G401.6 (cell line): ENCODE results near the gene RPS19BP1.

Experiments used
- FAIRE-seq: peaks from 2 replicates; lab custom pipeline; 2012; peaks lifted over from hg19 to GRCh38; lab: Jason Lieb, UNC

The RPS19BP1 gene

GRCh38 chr22:39559456-39560105, 27.0 kb upstream of the RPS19BP1 start:
- FAIRE-seq, result no peak

DNA sequence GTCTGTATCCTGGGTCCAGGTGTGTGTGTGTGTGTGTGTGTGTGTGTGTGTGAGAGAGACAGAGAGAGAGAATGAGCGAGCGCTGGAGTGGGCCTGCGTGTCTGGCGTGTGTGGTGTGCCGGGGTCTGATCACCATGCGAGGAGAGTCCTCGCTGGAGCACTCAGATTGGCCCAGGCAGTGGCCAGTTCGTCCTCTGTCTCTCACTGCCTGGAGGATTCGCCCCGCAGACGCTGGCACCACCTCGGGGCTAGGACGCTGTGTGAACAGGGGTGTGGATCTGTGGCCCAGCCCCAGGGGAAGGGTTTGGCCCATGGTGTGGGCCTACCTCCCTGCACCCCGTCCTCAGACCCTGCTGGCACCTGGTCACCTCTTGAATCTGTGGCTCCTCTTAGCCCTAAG, 26.4 kb upstream of the RPS19BP1 start:
- no peak for FAIRE-seq

DNA sequence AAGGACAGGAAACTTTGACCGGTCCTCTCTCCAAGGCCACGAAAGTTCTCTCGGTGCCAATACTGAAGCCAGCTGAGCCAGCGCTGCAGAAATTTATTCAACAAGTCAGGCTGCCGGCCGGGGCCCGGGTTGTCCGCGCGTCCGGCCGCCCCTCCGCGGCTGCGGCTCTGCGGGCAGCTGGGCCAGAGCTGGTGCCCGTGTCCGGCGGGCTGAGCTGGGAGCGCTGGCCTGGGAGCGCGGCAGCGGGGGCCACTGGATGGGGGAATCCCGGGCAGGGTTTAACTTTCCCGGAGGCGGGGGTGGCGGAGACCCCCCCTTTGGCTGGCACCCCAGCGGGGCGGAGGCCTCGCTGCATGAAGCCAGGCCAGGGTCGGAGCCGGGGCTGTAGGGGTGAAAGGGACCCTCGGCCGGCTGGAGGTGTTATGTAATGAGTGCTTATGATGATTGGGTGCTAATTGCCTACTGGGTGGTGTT, 25.7 kb upstream of the RPS19BP1 start:
- FAIRE-seq, result no peak

DNA sequence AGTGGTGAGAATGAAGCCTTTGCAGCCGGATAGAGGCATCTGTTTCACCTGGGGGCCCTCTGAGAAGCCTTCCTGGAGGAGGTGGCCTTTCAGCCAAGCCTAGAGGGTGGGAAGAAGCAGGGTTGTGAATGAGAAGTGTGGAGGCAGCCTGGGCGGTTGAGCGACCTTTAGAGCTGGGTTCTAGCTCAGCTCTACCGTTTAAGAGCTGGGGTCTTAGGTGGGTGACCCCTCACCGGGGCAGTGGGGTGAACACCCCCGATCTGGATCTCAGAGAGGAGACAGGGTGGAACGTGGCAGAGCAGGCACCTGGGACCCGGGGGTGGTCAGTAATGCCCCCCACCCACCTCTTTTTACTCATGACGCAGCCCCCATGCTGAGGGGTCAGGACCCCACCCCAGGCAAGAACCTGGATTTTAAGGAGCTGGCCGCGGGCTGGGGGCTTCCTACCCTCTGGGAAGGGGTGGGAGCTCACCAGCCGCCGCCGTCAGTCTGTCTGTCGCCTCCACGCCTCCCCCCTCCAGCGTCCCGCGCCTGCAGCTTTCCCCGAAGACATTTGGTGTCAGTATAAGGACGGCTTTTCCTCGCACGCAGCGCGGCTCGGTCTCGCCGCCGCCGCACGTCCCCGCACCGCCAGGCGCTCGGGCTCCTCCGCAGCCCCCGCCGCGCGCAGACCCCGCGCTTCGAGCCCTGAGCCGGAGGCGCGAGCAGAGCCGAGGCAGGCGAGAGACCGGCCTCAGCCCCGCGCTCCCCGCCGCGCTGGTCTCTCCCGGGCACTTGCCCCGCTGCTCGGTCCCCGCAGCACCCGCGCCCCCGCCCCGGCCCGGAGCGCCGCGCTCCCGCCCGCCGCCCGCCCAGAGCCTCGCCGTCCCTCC, 24.7 kb upstream of the RPS19BP1 start:
- no peak for FAIRE-seq

- no peak for FAIRE-seq
These were observed 21.6 kb upstream of the RPS19BP1 start for GRCh38 chr22:39554151-39554550.

DNA sequence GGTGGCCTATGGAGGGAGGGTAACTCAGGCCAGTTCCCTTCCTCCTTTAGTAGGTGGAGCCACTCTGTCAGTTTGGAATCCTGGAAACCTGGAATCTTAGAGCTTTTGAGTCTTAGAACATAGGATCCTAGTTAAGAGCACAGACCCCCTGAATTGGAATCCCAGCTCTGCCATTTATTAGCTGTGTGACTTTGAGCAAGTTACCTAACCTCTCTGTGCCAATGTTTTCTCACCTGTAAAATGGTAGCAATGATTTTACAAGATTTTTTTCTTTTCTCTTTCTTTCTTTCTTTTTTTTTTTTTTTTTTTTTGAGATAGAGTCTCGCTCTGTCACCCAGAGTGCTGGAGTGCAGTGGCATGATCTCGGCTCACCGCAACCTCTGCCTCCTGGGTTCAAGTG, 20.9 kb upstream of the RPS19BP1 start:
- FAIRE-seq, result no peak

DNA sequence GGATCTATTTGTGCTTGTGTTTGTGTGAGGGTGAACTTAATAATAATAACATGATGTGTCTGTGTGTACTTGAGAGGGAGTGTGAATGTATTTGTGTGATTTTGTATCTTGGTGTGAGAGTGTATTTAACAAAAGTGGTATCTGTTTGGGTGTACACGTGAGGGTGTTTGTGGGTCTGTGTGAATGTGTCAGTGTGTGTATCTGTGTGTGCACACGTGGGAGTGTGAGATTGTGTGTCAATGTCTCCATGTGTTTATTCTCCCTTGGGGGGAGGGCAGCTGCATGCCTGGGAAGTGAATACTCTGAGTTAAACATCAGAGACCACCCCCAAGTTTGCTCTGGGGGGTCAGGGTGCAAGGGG, 15.0 kb upstream of the RPS19BP1 start:
- FAIRE-seq, result no peak

GRCh38 chr22:39546889-39547586, 14.5 kb upstream of the RPS19BP1 start:
- no peak for FAIRE-seq

DNA sequence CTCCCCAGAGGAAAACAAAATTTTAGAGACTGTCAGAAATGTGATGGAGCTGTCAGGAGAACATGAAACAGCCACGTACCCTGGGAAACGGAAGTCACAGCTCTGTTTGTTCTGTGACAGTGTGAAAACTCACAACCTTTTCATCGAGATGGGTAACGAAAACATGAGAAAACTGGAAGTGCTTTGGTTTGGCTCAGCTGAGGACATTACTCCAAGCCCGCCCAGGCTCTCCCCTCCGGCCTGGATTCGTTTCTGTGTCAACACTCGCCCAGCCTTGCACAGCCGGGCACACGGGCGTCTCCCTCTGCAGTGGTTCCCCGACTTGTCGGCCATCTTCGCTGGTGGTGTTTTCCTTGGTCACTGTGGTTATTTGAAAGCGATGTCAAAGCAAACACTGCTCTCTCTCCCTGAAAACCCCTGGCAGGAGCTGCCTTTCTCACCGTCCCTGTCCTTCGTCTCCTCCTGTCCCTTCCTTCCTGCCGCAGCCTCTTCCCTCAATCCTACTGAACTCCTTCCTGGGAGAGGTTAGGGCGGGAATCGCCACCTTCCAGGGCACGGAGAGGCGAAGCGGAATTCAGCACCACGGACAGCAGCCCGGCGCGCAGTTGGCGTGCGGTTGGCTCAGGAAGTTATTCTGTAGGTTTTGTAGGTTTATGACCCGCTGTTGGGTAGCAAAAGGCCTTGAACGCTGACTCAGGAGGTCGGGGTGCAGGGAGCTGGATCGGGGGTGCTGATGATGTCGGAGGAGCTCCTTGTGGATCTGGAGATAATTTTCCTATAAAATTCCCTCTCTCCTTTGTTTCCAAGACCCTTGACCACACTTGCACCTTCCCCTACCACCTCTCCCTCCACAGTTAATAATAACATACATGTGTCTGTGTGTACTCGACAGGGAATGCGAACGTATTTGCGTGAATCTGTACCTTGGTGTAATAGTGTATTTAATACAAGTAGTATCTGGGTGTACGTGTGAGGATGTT, 13.1 kb upstream of the RPS19BP1 start:
- FAIRE-seq, result no peak

DNA sequence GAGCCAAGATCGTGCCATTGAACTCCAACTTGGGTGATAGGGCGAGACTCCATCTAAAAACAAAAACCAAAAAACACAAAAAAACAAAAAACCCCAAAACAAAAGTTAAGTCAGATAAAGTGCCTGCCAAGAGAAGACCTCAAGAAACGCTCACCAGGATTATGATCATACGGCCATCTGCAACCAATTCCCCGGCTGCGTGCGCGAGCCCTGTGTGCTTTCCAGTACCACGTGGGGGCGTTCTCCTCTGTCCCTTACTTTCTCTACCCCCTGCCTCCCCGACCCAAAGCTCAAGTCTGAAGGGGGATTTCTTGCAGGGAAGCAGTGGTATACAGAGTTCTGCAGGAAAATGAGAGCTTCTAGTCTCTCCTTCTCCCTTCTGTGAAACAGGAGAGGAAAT, 10.5 kb upstream of the RPS19BP1 start:
- FAIRE-seq, result no peak

DNA sequence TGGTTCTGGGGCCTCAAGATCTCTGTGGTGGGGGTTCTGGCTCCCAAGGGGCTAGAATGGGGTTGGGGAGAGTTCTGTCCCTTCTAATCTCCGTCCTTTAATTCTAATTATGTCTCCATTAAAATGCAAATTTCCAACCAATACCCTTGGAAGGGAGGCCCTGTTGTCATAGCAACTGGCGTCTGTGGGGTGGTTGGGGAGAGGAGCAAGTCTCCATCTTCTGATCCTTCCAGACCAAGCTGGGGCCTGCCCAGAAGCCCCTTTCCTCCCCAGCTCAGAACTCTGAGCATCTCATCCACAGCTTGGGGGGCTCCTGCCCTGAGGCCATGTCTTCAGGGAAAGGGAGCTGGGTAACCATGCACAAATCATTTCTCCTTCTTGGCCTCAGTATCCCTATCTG, 5.4 kb upstream of the RPS19BP1 start:
- no peak for FAIRE-seq

DNA sequence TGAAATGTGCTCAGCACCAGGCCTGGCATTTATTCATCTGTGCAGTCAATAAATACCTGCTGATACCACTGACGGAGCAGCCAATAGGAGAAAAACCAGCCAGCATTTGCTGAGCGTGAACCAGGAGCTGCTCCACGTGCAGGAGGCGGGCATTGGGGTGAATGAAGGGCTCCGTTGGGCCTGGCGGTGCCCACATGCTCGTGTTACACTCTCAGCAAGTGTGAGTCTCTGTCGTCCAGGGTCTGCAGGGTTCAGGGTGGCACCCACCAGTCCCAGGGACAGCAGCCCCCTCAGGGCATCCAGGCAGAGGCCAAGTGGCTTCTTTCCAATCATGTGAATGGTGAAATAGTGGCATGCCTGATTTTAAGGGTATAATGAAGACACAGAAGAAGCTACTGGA, 4.2 kb upstream of the RPS19BP1 start:
- no peak for FAIRE-seq

- no peak for FAIRE-seq
These were observed 3.4 kb upstream of the RPS19BP1 start for GRCh38 chr22:39535831-39536449.

- FAIRE-seq, result no peak
These were observed 2.8 kb upstream of the RPS19BP1 start for GRCh38 chr22:39535357-39535725.

DNA sequence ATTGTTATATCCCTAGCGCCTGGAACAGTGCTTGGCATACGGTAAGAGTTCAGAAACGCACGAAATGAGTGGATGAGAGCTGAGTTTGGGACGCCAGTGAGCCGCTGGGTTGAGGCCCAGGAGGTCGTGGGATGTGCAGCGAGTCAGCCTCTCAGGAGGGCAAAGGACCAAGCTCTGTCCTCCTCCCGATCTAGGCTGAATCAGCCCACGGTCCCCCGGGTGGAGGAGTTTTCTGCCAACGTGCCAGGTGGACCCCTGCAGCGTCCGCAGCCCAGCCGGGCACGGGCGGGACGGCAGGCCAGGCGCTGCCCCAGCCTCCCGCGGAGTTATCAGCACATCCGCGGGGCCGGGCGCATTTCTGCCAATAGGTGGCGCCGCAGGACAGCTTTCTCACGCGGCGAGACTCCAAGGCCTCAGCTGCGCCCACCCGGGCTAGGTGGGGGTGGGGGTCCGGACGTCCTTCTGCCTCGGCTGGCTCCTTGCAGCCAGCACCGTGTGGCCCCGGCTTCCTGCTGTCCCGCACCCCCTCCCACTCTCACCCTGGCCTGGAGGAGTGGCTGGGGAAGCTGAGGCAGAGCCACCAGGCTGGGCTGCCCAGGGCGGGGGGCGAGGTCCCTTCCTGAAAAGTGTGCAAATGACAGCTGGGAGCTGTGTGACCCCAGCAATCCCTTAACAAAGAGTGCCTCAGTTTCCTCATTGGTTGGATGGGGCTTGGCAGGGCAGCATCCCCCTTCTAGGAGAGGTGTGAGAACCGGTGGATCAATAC, 2.2 kb upstream of the RPS19BP1 start:
- FAIRE-seq, result no peak

DNA sequence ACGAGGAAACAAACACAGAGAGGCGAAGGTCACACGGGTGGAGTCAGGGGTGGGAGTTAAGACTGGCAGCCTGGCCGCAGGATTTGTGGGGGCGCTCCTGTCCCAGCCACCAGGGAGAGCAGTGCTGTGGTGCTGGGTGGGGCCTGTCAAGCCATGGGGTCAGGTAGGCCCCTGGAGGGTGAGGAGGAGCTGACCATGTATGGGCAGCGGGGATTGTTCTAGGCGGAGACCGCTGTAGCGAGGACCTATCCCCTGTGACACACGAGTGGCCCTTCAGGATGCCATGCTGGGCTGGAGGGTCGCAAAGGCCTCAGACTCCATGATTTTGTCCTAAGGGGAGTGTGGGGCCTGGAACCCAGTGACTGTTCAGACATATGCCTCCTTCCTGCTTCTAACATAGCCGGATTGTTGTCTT, 1.6 kb upstream of the RPS19BP1 start:
- FAIRE-seq, result peak; percentile 73

GRCh38 chr22:39530692-39531331, 1.7 kb downstream of the RPS19BP1 start:
- no peak for FAIRE-seq

- no peak for FAIRE-seq
These were observed 2.4 kb downstream of the RPS19BP1 start for GRCh38 chr22:39530116-39530515.

GRCh38 chr22:39529487-39529851, 3.1 kb downstream of the RPS19BP1 start:
- no peak for FAIRE-seq
